HEK293T (cell line): ENCODE results near the gene CCDC148.

Experiments used
- BHLHE40 ChIP-seq: fragments of 450-650 bp; IDR thresholded peaks from 2 replicates; pipeline ENCODE4 v1.6.1; 2016; ENCODE audit warnings: mild to moderate bottlenecking, moderate library complexity, borderline replicate concordance
- FOXA1 ChIP-seq: fragments of 450-650 bp; IDR thresholded peaks from 2 replicates; pipeline ENCODE4 v1.6.1; 2016; ENCODE audit warnings: mild to moderate bottlenecking
- HDGF ChIP-seq: fragments of 450-650 bp; IDR thresholded peaks from 2 replicates; pipeline ENCODE4 v1.6.1; 2017; ENCODE audit warnings: antibody characterized with exemption, borderline replicate concordance
- PKNOX1 ChIP-seq: fragments of 450-650 bp; IDR thresholded peaks from 2 replicates; pipeline ENCODE4 v1.6.1; 2016
- SP1 ChIP-seq: fragments of 450-650 bp; IDR thresholded peaks from 2 replicates; pipeline ENCODE4 v1.6.1; 2017
- TARDBP ChIP-seq: fragments of 450-650 bp; IDR thresholded peaks from 2 replicates; pipeline ENCODE4 v1.6.1; 2016

GRCh38 chr2:158495175-158495574 lies 38.6 kb upstream of the CCDC148 start:
- no peak for TF ChIP-seq FOXA1
- no peak for TF ChIP-seq HDGF
- no peak for TF ChIP-seq PKNOX1
- TF ChIP-seq SP1 = no peak
- TF ChIP-seq BHLHE40 = no peak
- TF ChIP-seq TARDBP = no peak
